Measurements from ENCODE around the gene HSD17B7. TPM values are rescaled to one million over a fixed set of nuclear protein-coding genes. Genes with fewer than 3 reads are reported as not detected.

The HSD17B7 gene
- total RNA-seq, 4 donors from 2014 or later = 12.4 to 23.7 (median 19.8) TPM

DNA sequence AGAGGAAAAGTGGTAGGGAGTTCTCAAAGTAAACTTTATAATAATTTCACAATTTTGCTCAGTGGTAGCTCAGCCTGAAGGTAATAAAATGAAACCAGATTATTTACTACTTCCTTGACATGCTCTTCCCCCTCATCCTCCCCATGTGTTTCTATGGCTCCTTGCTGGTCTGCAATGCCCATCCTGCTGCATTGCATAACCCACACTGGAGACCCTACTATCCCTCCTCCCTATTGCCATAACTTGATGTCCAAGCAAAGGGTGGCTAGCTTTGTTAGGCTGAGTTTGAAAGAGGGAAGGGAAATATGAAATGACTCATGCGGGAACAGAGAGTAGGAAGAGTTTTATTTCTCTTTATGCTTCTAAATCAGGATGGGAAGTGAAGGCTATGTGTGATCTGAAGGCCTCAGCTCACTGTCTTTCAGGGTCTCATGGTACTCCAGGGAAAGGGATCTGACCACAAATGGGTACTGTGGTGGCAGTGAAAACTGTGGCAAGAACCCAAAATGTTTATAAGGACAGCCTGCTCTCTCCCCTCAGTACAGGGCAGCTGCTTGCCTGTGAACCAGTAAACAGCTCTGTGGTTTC, 36.4 kb upstream of the HSD17B7 start:
- Histone ChIP-seq H3K9me3 (peaks cover 0 to 5% (median 0%) of the 10 kb centered on the region in 4 donors), H3K27ac (no peak overlapping the region), H3K4me1 (no peaks in the 10 kb centered on the region), H3K36me3 (peaks cover 0 to 47% (median 3%) of the 10 kb centered on the region in 3 donors), H3K4me3 (no peak overlapping the region), H3K27me3 (no peaks in the 10 kb centered on the region)
- TF ChIP-seq EP300 (IDR thresholded peaks at IDR 0.05) (no peak), POLR2A (IDR thresholded peaks at IDR 0.05) (no peak)
- TF ChIP-seq, protein P1, sequence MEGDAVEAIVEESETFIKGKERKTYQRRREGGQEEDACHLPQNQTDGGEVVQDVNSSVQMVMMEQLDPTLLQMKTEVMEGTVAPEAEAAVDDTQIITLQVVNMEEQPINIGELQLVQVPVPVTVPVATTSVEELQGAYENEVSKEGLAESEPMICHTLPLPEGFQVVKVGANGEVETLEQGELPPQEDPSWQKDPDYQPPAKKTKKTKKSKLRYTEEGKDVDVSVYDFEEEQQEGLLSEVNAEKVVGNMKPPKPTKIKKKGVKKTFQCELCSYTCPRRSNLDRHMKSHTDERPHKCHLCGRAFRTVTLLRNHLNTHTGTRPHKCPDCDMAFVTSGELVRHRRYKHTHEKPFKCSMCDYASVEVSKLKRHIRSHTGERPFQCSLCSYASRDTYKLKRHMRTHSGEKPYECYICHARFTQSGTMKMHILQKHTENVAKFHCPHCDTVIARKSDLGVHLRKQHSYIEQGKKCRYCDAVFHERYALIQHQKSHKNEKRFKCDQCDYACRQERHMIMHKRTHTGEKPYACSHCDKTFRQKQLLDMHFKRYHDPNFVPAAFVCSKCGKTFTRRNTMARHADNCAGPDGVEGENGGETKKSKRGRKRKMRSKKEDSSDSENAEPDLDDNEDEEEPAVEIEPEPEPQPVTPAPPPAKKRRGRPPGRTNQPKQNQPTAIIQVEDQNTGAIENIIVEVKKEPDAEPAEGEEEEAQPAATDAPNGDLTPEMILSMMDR (IDR thresholded peaks at IDR 0.05) = no peak
- WGBS, 2 donors = 79 to 94% methylated on average over 1 of the region's 1 CpG
- no peak for DNase-seq (ENCODE audit: low spot score in 2 of 2)

DNA sequence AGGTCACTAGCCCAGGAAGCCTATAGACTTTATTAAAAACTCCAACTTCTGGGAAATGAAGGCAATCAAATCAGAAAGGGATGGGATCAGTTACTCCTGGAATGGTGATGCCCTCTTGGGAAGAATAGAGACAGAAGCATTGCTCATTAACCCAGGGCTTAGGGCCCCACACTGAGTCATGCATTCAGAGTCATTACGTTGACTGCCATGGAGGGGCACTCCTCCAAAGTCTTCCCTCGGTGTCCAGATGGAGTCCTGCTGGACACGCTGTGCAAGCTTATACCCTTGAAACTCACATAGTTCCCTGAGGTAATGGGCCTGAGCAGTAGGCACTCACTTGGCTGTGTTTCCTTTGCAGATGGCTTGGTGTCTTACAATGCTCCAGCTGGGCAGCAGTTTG, 35.2 kb upstream of the HSD17B7 start:
- 86 to 90% methylated on average over 2 to 3 of the region's 3 CpGs for whole genome bisulfite sequencing, 2 donors
- H3K4me1 ChIP-seq = no peaks in the 10 kb centered on the region
- H3K36me3 ChIP-seq = peaks cover 0 to 54% (median 3%) of the 10 kb centered on the region in 3 donors
- H3K4me3 ChIP-seq = no peak overlapping the region
- no peak for TF ChIP-seq POLR2A (IDR thresholded peaks at IDR 0.05)
- H3K27me3 ChIP-seq = no peaks in the 10 kb centered on the region
- H3K27ac ChIP-seq = no peak overlapping the region
- H3K9me3 ChIP-seq = peaks cover 0 to 5% (median 0%) of the 10 kb centered on the region in 4 donors
- no peak for DNase-seq (ENCODE audit: low spot score in 2 of 2)

DNA sequence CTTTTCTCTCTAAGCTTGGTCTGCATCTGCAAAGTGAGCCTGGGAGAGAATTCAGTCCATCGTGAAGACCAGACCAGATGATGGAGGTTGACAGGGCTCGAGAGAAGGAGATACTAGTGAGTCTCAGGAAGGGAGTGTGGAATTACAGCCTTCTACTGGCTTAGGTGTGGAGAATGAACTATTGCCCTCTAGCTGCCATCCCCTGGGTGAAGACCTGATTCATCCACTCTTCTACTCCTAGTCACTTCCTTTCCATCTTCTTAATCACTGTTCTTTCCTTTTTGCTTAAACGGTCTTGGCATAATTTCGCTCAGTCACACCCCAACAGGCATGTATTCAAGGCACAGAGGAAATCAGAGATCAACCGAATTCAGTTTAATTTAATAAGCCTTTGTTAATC, 34.0 kb upstream of the HSD17B7 start:
- no peak for DNase-seq (ENCODE audit: low spot score in 2 of 2)
- H3K27me3 ChIP-seq = no peaks in the 10 kb centered on the region
- TF ChIP-seq, protein P1 (IDR thresholded peaks at IDR 0.05) = no peak
- no peak for TF ChIP-seq EP300 (IDR thresholded peaks at IDR 0.05)
- TF ChIP-seq POLR2A (IDR thresholded peaks at IDR 0.05) = no peak
- no peaks in the 10 kb centered on the region for H3K4me1 ChIP-seq
- 69 to 71% methylated on average over 5 of the region's 5 CpGs for WGBS, 2 donors
- H3K27ac ChIP-seq = no peak overlapping the region
- no peaks in the 10 kb centered on the region for H3K9me3 ChIP-seq
- H3K4me3 ChIP-seq = no peak overlapping the region
- H3K36me3 ChIP-seq = peaks cover 3 to 65% (median 3%) of the 10 kb centered on the region in 3 donors

DNA sequence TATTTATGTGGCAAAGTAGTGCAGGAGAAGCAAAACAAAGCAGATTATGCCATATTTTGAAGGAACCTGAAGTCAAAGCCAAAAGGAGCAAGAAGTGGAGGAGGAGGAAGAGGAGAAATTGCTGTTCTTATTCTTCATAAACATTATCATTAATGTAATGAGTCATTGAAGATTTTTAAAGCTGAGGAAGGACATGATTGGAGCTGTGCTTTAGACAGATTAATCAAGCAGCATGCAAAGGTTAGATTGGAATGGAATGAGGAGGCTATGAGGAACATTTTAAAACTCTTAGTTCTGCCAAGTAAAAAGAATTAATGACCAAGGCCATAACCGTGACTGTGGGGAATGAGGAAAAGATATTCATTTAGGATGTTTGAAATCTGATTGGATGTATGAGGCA, 33.0 kb upstream of the HSD17B7 start:
- Histone ChIP-seq H3K36me3 (peaks cover 3 to 74% (median 3%) of the 10 kb centered on the region in 3 donors), H3K27me3 (no peaks in the 10 kb centered on the region), H3K9me3 (no peaks in the 10 kb centered on the region), H3K4me3 (no peak overlapping the region), H3K4me1 (no peaks in the 10 kb centered on the region), H3K27ac (no peak overlapping the region)
- TF ChIP-seq, protein P1 (IDR thresholded peaks at IDR 0.05) = no peak
- TF ChIP-seq POLR2A (IDR thresholded peaks at IDR 0.05) (no peak), EP300 (IDR thresholded peaks at IDR 0.05) (no peak)
- WGBS, 2 donors = 26 to 38% methylated on average over 1 of the region's 1 CpG
- DNase-seq (ENCODE audit: low spot score in 2 of 2) = no peak

DNA sequence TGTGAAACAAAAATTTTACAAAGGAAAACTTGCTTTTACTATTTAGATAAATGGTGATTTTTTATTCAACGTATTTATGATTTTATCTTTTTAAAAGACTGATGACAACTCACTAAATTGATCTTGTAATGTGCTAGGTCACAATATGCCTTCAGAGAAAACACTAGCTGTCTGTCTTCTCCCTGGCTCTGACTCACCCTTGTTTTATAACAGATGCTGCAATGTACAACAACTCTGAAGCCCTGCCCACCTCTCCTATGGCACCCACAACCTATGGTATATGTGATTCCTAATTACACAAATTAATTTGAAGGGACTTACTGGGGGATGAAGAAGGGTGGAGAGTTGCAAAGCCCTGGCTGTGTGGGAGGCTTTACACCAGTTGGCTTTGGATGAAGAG, 24.7 kb upstream of the HSD17B7 start:
- no peaks in the 10 kb centered on the region for H3K9me3 ChIP-seq
- no peak overlapping the region for H3K4me3 ChIP-seq
- TF ChIP-seq EP300 (IDR thresholded peaks at IDR 0.05) = no peak
- no peak for TF ChIP-seq POLR2A (IDR thresholded peaks at IDR 0.05)
- TF ChIP-seq, protein P1 (IDR thresholded peaks at IDR 0.05) = no peak
- no peak for DNase-seq (ENCODE audit: low spot score in 2 of 2)
- H3K27me3 ChIP-seq = no peaks in the 10 kb centered on the region
- H3K36me3 ChIP-seq = peaks cover 0 to 75% (median 3%) of the 10 kb centered on the region in 3 donors
- H3K27ac ChIP-seq = no peak overlapping the region
- no peaks in the 10 kb centered on the region for H3K4me1 ChIP-seq
- 66 to 71% methylated on average over 1 of the region's 1 CpG for WGBS, 2 donors
